Glomerular endothelial cell (primary cell): ENCODE measurements around the gene RPE. TPM values are rescaled to one million over a fixed set of nuclear protein-coding genes. Genes with fewer than 3 reads are reported as not detected.

Source experiments
- DNase-seq: peaks from one replicate; pipeline ENCODE4 v3.0.0-alpha.2; 2011; ENCODE audit warnings: low read depth, low spot score; ENCODE audit errors: extremely low read depth
- total RNA-seq: library from RNA; depleted of rRNA; stranded (reverse); fragments of >200 nt; gene quantifications from 2 replicates; pipeline ENCODE4 v1.2.3, GENCODE V29; 2015

RPE gene
- total RNA-seq = 56.0 and 86.5 TPM in 2 replicates

- DNase-seq = peak; percentile 42
Measured at GRCh38 chr2:210002158-210003157, at the start of gene RPE. TSS of gene RPE (plus strand) at chr2:210002638. CDS start at chr2:210002662, 24 bp downstream.

GRCh38 chr2:209956271-209956670 is 46.2 kb upstream of the RPE start:
- no peak for DNase-seq

- no peak for DNase-seq
Measured at GRCh38 chr2:209958016-209958415, 44.4 kb upstream of the RPE start.

- no peak for DNase-seq
Measured at GRCh38 chr2:209960045-209960444, 42.4 kb upstream of the RPE start.

GRCh38 chr2:209960676-209961630 is 41.5 kb upstream of the RPE start:
- DNase-seq = no peak

GRCh38 chr2:209965723-209966122 is 36.7 kb upstream of the RPE start:
- DNase-seq = no peak

- DNase-seq = no peak
Measured at GRCh38 chr2:209969692-209970091, 32.7 kb upstream of the RPE start.

- DNase-seq = no peak
Measured at GRCh38 chr2:209970271-209970670, 32.2 kb upstream of the RPE start.

- no peak for DNase-seq
Measured at GRCh38 chr2:209970711-209971110, 31.7 kb upstream of the RPE start.

GRCh38 chr2:209973328-209973727 is 29.1 kb upstream of the RPE start:
- DNase-seq = no peak

GRCh38 chr2:209974576-209974975 is 27.9 kb upstream of the RPE start:
- DNase-seq = no peak

GRCh38 chr2:209976698-209977385 is 25.6 kb upstream of the RPE start:
- no peak for DNase-seq

- no peak for DNase-seq
Measured at GRCh38 chr2:209977386-209978239, 24.8 kb upstream of the RPE start.

GRCh38 chr2:209984291-209984690 is 18.1 kb upstream of the RPE start:
- no peak for DNase-seq

- no peak for DNase-seq
Measured at GRCh38 chr2:209985874-209986273, 16.6 kb upstream of the RPE start.

GRCh38 chr2:209986415-209986814 is 16.0 kb upstream of the RPE start:
- DNase-seq = no peak

GRCh38 chr2:209988010-209988409 is 14.4 kb upstream of the RPE start:
- no peak for DNase-seq

- DNase-seq = no peak
Measured at GRCh38 chr2:209990838-209991237, 11.6 kb upstream of the RPE start.

GRCh38 chr2:209993968-209994367 is 8.5 kb upstream of the RPE start:
- no peak for DNase-seq

- no peak for DNase-seq
Measured at GRCh38 chr2:209998596-209998995, 3.8 kb upstream of the RPE start.
